Left hindlimb (tissue), 1 donor: ENCODE measurements around the gene COL20A1.
A peak's percentile ranks its signal among the peaks of the same experiment; 100 is the strongest.

Source experiments
- DNase-seq: peaks from one replicate; pipeline ENCODE4 v3.0.0-alpha.2; 2018

The COL20A1 gene

GRCh38 chr20:63351811-63352591 lies 59.0 kb downstream of the COL20A1 start:
- peak; percentile 80 for DNase-seq

- no peak for DNase-seq
These were observed 59.8 kb downstream of the COL20A1 start for GRCh38 chr20:63352811-63353221.

GRCh38 chr20:63354636-63355350 lies 61.8 kb downstream of the COL20A1 start:
- no peak for DNase-seq

GRCh38 chr20:63355781-63356295 lies 62.9 kb downstream of the COL20A1 start:
- no peak for DNase-seq

GRCh38 chr20:63356511-63356910 lies 63.5 kb downstream of the COL20A1 start:
- DNase-seq, result no peak

GRCh38 chr20:63356931-63357879 lies 64.2 kb downstream of the COL20A1 start:
- no peak for DNase-seq

GRCh38 chr20:63357921-63358905 lies 65.2 kb downstream of the COL20A1 start:
- DNase-seq, result no peak

GRCh38 chr20:63359164-63359934 lies 66.4 kb downstream of the COL20A1 start:
- no peak for DNase-seq

GRCh38 chr20:63359937-63360849 lies 67.2 kb downstream of the COL20A1 start:
- no peak for DNase-seq

- DNase-seq, result no peak
These were observed 68.0 kb downstream of the COL20A1 start, which contains the start of gene CHRNA4 for GRCh38 chr20:63360850-63361518. Gene CHRNA4, minus strand, starts transcription at chr20:63361349. Its CDS starts 184 bp downstream, at chr20:63361165.

- DNase-seq, result no peak
These were observed 68.8 kb downstream of the COL20A1 start for GRCh38 chr20:63361519-63362435.

- no peak for DNase-seq
These were observed 69.5 kb downstream of the COL20A1 start for GRCh38 chr20:63362436-63363009.

GRCh38 chr20:63363013-63363957 lies 70.3 kb downstream of the COL20A1 start:
- DNase-seq, result no peak

GRCh38 chr20:63363981-63364561 lies 71.1 kb downstream of the COL20A1 start:
- no peak for DNase-seq

GRCh38 chr20:63364801-63365585 lies 72.0 kb downstream of the COL20A1 start:
- DNase-seq, result no peak
